ENCODE results near the gene SLC6A17.

GRCh38 chr1:110207831-110208230 lies 57.5 kb downstream of the SLC6A17 start:
- TF ChIP-seq CTCF (IDR thresholded peaks at IDR 0.05) (peak; percentile 73 to 86 (median 81)), POLR2A (IDR thresholded peaks at IDR 0.05) (no peak)
